ENCODE measurements around the gene POU1F1.

Gene POU1F1

GRCh38 chr3:87227835-87228144, 48.6 kb downstream of the POU1F1 start:
- Histone ChIP-seq H3K4me1 (ENCODE audit: control insufficient read depth in 2 of 2, insufficient read depth in 2 of 2, low read length in 2 of 2) (peaks cover 9 to 12% of the 10 kb centered on the region in 2 donors), H3K27me3 (ENCODE audit: control insufficient read depth in 2 of 2, insufficient read depth in 2 of 2, low read length in 2 of 2) (no peaks in the 10 kb centered on the region), H3K36me3 (ENCODE audit: control insufficient read depth in 2 of 2, insufficient read depth in 2 of 2, low read length in 2 of 2) (no peaks in the 10 kb centered on the region), H3K27ac (ENCODE audit: low read depth in 2 of 2, low read length in 2 of 2) (peak overlapping the region; percentile 94 to 97), H3K9ac (ENCODE audit: low read depth in 1 of 2, low read length in 2 of 2) (peak overlapping the region; percentile 93 to 97), H3K4me3 (ENCODE audit: low read length in 2 of 2) (peak overlapping the region; percentile 96 to 97), H3K9me3 (ENCODE audit: control insufficient read depth in 2 of 2, low read length in 2 of 2) (no peaks in the 10 kb centered on the region)

GRCh38 chr3:87227104-87227834, 49.1 kb downstream of the POU1F1 start, which contains the start of gene CHMP2B:
Gene CHMP2B, plus strand, starts transcription at chr3:87227309. Its CDS starts 214 bp downstream, at chr3:87227523.
- Histone ChIP-seq H3K9me3 (ENCODE audit: control insufficient read depth in 2 of 2, low read length in 2 of 2) (no peaks in the 10 kb centered on the region), H3K36me3 (ENCODE audit: control insufficient read depth in 2 of 2, insufficient read depth in 2 of 2, low read length in 2 of 2) (no peaks in the 10 kb centered on the region), H3K9ac (ENCODE audit: low read depth in 1 of 2, low read length in 2 of 2) (peak within 1 kb of the TSS; percentile 93 to 97), H3K27me3 (ENCODE audit: control insufficient read depth in 2 of 2, insufficient read depth in 2 of 2, low read length in 2 of 2) (no peaks in the 10 kb centered on the region), H3K4me1 (ENCODE audit: control insufficient read depth in 2 of 2, insufficient read depth in 2 of 2, low read length in 2 of 2) (peaks cover 9 to 12% of the 10 kb centered on the region in 2 donors), H3K4me3 (ENCODE audit: low read length in 2 of 2) (peak within 1 kb of the TSS; percentile 96 to 97), H3K27ac (ENCODE audit: low read depth in 2 of 2, low read length in 2 of 2) (peak within 1 kb of the TSS; percentile 94 to 97)

- Histone ChIP-seq H3K4me1 (ENCODE audit: control insufficient read depth in 2 of 2, insufficient read depth in 2 of 2, low read length in 2 of 2) (peaks cover 9 to 12% of the 10 kb centered on the region in 2 donors), H3K9ac (ENCODE audit: low read depth in 1 of 2, low read length in 2 of 2) (no peak overlapping the region), H3K9me3 (ENCODE audit: control insufficient read depth in 2 of 2, low read length in 2 of 2) (no peaks in the 10 kb centered on the region), H3K4me3 (ENCODE audit: low read length in 2 of 2) (no peak overlapping the region), H3K36me3 (ENCODE audit: control insufficient read depth in 2 of 2, insufficient read depth in 2 of 2, low read length in 2 of 2) (no peaks in the 10 kb centered on the region), H3K27ac (ENCODE audit: low read depth in 2 of 2, low read length in 2 of 2) (no peak overlapping the region), H3K27me3 (ENCODE audit: control insufficient read depth in 2 of 2, insufficient read depth in 2 of 2, low read length in 2 of 2) (peaks cover 0 to 1% of the 10 kb centered on the region in 2 donors)
Observed at GRCh38 chr3:87225659-87226058, 50.7 kb downstream of the POU1F1 start.

- Histone ChIP-seq H3K9ac (ENCODE audit: low read depth in 1 of 2, low read length in 2 of 2) (no peak overlapping the region), H3K36me3 (ENCODE audit: control insufficient read depth in 2 of 2, insufficient read depth in 2 of 2, low read length in 2 of 2) (no peaks in the 10 kb centered on the region), H3K4me1 (ENCODE audit: control insufficient read depth in 2 of 2, insufficient read depth in 2 of 2, low read length in 2 of 2) (no peaks in the 10 kb centered on the region), H3K27ac (ENCODE audit: low read depth in 2 of 2, low read length in 2 of 2) (no peak overlapping the region), H3K4me3 (ENCODE audit: low read length in 2 of 2) (no peak overlapping the region), H3K27me3 (ENCODE audit: control insufficient read depth in 2 of 2, insufficient read depth in 2 of 2, low read length in 2 of 2) (peaks cover 0 to 1% of the 10 kb centered on the region in 2 donors), H3K9me3 (ENCODE audit: control insufficient read depth in 2 of 2, low read length in 2 of 2) (no peaks in the 10 kb centered on the region)
Observed at GRCh38 chr3:87219611-87220010, 56.8 kb downstream of the POU1F1 start.

GRCh38 chr3:87218560-87218959, 57.8 kb downstream of the POU1F1 start:
- Histone ChIP-seq H3K36me3 (ENCODE audit: control insufficient read depth in 2 of 2, insufficient read depth in 2 of 2, low read length in 2 of 2) (no peaks in the 10 kb centered on the region), H3K9me3 (ENCODE audit: control insufficient read depth in 2 of 2, low read length in 2 of 2) (no peaks in the 10 kb centered on the region), H3K4me3 (ENCODE audit: low read length in 2 of 2) (no peak overlapping the region), H3K9ac (ENCODE audit: low read depth in 1 of 2, low read length in 2 of 2) (no peak overlapping the region), H3K4me1 (ENCODE audit: control insufficient read depth in 2 of 2, insufficient read depth in 2 of 2, low read length in 2 of 2) (no peaks in the 10 kb centered on the region), H3K27me3 (ENCODE audit: control insufficient read depth in 2 of 2, insufficient read depth in 2 of 2, low read length in 2 of 2) (peaks cover 0 to 1% of the 10 kb centered on the region in 2 donors), H3K27ac (ENCODE audit: low read depth in 2 of 2, low read length in 2 of 2) (no peak overlapping the region)

Data from mucosa of rectum (tissue), 2 donors.